UCSD-AML1 (cell line): ENCODE measurements around the gene SMPD4.
"Not testable (repeated sequence)": the region's sequence is repeated elsewhere in the genome, so short reads cannot be mapped to it uniquely, and the experiment has no call there.

Source experiments
- DNase-seq: peaks from one replicate; lab custom pipeline; 2025; ENCODE audit not compliant: unreplicated experiment; lab: John Stamatoyannopoulos, UW

Gene SMPD4

DNA sequence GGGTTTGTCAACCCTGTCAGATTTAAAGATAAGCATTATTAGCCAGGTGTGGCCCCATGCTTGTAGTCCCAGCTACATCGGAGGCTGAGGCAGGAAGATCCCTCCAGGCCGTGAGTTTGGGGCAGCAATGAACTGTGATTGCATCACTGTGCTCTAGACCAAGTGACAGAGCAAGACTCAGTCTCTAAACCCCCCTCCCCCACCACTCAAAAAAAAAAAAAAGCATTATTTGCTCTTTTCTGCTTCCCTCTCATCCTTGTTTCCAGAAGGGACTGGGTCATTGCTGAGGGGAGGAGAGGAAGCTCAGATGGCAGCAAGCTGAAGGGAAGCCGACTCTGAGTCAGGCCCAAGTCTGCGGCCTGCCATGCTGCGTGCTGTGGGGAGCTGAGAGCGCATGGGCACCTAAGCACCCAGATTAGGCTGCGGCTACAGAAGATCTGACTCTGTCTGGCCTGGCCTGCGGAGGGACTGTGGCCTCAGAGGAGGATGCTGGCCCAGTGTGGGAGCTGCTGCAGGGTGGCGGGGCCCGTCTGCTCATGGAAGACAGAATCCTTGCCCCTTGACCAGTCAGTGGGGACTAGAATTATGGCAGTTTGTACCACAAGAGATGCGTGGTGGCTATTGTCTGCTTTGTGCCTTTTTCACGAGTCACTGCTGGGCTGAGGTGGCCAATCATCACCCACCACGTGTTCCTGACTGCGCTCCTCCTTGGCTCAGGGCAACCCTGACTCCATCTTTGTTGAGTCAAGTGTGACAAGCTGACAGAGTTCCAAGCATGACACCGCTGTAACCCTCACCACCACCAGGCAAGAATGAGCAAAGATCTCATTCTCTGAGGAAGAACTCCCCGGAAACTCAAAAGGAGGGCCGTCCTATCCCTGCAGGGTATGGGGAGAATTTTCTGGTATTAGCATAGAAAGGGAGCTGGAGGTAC, 6.7 kb upstream of the SMPD4 start:
- DNase-seq = not testable (repeated sequence)

GRCh38 chr2:130187268-130187667, 5.9 kb upstream of the SMPD4 start:
- DNase-seq = no peak

DNA sequence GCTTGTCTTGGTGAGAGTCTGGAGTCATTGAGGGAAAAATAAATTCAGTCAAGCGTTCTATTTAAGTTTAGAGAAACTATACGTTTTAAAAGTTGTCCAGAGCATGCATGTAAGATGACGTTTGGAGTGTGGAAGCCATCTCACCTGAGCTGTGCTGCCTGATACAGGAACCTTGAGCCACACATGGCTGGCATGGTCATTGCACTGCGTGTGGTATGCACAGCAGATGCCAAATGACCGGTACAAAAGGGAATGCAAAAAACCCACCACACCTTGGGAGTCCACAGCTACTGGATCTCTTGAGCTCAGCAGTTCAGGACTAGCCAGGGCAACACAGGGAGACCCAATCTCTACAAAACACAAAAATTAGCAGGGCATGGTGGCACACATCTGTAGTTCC, 5.0 kb upstream of the SMPD4 start:
- DNase-seq = no peak

GRCh38 chr2:130185896-130186295, 4.5 kb upstream of the SMPD4 start:
- DNase-seq = no peak

GRCh38 chr2:130185436-130185835, 4.0 kb upstream of the SMPD4 start:
- no peak for DNase-seq

GRCh38 chr2:130183512-130184373, 2.3 kb upstream of the SMPD4 start:
- no peak for DNase-seq

GRCh38 chr2:130182826-130183511, 1.6 kb upstream of the SMPD4 start:
- DNase-seq = peak; percentile 28

GRCh38 chr2:130181880-130182682, 679 bp upstream of the SMPD4 start, which contains the start of gene MZT2B:
Gene MZT2B (plus strand): TSS chr2:130182262. CDS start chr2:130182283, 21 bp downstream.
- peak; percentile 93 for DNase-seq

GRCh38 chr2:130180404-130181324, 738 bp downstream of the SMPD4 start:
- not testable (repeated sequence) for DNase-seq

DNA sequence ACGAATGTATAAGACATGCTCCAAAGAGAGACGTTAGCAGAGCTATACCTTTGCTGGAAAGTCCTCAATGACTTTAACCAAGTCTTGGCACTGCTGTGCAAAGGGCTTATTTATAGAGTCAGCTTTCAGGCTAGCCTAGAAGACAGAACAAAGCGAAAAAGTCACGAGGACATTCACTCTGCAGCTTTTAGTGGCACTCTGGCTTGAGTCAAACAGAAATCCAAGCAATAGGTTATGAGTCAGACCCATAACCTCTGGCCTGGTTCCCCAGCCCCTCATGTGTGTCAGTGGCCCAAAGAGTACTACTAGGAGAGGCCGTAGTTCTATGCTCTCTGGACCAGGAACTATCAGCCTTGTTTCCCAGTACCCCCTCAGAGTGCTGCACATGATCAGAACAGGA, 6.5 kb downstream of the SMPD4 start:
- DNase-seq = not testable (repeated sequence)

GRCh38 chr2:130169896-130170295, 11.5 kb downstream of the SMPD4 start:
- DNase-seq = no peak

DNA sequence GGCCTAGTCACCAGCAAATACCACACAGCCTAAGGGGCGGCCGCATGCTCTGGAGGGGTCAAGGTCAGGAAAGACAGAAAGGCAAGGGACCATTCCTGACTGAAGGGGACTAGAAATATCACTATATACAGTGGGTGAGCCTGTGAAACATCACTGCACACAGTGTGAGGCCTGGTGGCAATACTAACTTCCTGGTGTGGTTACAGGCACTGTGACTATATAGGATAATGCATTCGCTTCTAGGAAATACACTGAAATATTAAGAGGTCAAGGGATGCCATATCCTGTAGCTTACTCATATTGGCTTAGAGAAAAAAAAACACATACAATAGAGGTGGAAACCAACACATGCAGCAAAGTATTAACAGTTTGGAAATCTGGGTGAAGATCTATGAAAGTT, 12.2 kb downstream of the SMPD4 start:
- not testable (repeated sequence) for DNase-seq

DNA sequence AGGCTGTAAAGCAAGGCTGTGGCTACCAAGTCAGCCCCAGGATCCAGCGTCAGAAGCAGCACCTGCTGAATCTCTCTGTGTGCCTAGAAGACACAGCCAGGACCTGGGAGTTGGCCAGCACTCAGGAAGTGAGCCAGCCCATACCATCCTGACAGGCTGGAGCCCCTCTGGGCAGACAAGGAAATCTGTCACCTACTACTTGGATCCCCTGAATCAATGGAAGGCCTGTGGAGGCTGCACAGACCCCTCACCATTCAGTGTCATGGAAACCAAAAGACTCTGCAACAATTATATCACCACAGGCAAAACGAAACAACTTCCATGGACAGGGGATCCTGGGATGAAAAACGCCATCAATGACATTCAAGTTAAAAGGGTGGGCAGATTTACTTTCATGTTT, 14.8 kb downstream of the SMPD4 start:
- not testable (repeated sequence) for DNase-seq

- DNase-seq = no peak
Measured at GRCh38 chr2:130165293-130166016, 15.9 kb downstream of the SMPD4 start.

- DNase-seq = no peak
Measured at GRCh38 chr2:130162968-130163367, 18.4 kb downstream of the SMPD4 start.

DNA sequence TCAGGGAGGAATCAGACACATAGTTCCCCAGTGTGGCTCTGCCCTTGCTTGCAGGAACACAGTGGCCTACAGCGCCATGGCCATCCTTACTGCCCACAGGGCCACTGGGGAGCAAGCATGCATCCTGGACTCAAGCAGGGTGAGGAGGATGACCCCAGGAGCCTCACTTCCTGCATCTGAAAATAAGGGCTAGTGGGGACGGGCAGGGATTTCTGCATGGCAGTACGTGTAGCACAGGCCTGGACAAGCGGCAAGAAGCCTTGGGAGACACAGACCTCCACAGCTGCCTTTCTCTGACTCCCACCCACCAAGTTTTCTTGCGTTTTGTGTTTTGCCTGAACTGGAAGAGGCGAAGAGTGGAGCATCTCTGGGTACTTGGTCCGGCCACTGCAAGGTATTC, 18.9 kb downstream of the SMPD4 start:
- not testable (repeated sequence) for DNase-seq

DNA sequence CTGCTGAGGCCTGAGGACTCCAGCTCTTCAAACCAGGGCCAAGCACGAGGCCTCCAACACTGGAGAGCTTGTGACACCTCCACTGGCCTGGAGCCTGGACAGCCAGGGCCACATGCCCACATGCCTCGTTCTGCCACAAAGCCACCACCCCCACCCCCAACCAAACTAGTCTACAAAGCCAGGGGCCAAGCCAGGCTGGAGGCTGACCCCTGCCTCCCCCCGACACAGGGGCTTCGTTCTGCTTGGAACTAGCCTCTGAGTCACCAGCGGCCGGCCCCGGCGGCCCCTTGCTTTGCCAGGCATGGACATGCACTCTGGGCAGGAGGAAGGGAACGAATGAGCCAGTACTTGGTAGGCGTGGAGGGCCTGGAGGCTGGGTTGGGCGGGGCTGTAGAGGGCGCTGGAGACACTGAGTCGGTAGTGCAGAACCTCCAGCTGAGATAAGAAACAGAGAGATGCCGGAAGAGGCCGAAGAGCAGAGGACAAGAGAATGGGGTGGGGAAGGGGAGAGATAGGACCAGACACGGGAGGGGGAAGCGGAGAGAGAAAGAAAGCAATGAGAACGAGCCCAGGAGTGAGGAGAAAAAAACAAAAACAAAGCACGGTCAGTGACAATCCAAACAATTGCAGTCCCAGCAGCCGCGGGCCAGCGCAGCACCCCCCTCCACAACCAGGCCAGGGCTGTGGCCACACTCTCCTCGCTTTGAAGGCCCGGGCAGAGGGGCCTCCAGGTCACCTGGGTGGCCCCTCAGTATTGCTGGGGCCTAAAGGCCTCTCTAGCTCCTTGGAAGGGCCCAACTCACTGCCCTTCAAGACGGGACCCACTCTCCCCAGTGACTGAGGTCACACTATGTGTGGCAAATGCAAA, 20.3 kb downstream of the SMPD4 start:
- DNase-seq = not testable (repeated sequence)

DNA sequence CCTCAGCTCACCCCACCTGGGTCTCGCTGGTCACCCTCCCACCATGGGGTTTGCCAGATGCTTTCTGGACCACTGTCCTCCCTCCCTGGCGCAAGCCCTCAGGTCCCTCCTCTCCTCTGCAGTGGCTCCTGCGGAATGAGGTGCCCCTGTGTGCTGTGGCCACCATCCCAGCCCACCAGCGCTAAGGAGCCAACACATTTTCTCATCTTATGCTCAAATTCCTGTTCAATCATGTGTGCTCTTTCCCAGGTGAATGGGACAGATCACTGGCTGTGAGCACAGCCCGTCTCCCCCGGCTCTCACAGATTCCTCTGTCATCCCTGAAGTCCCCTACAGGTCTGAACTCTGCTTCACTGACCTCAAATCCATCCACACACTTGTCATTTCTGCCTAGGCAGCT, 21.3 kb downstream of the SMPD4 start:
- DNase-seq = no peak
